A204.1 (cell line): ENCODE results near the gene USP24.

Experiments used
- FAIRE-seq: peaks from 2 replicates; lab custom pipeline; 2012; peaks lifted over from hg19 to GRCh38; lab: Jason Lieb, UNC

USP24 gene, protein sequence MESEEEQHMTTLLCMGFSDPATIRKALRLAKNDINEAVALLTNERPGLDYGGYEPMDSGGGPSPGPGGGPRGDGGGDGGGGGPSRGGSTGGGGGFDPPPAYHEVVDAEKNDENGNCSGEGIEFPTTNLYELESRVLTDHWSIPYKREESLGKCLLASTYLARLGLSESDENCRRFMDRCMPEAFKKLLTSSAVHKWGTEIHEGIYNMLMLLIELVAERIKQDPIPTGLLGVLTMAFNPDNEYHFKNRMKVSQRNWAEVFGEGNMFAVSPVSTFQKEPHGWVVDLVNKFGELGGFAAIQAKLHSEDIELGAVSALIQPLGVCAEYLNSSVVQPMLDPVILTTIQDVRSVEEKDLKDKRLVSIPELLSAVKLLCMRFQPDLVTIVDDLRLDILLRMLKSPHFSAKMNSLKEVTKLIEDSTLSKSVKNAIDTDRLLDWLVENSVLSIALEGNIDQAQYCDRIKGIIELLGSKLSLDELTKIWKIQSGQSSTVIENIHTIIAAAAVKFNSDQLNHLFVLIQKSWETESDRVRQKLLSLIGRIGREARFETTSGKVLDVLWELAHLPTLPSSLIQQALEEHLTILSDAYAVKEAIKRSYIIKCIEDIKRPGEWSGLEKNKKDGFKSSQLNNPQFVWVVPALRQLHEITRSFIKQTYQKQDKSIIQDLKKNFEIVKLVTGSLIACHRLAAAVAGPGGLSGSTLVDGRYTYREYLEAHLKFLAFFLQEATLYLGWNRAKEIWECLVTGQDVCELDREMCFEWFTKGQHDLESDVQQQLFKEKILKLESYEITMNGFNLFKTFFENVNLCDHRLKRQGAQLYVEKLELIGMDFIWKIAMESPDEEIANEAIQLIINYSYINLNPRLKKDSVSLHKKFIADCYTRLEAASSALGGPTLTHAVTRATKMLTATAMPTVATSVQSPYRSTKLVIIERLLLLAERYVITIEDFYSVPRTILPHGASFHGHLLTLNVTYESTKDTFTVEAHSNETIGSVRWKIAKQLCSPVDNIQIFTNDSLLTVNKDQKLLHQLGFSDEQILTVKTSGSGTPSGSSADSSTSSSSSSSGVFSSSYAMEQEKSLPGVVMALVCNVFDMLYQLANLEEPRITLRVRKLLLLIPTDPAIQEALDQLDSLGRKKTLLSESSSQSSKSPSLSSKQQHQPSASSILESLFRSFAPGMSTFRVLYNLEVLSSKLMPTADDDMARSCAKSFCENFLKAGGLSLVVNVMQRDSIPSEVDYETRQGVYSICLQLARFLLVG (N-terminal part only)

DNA sequence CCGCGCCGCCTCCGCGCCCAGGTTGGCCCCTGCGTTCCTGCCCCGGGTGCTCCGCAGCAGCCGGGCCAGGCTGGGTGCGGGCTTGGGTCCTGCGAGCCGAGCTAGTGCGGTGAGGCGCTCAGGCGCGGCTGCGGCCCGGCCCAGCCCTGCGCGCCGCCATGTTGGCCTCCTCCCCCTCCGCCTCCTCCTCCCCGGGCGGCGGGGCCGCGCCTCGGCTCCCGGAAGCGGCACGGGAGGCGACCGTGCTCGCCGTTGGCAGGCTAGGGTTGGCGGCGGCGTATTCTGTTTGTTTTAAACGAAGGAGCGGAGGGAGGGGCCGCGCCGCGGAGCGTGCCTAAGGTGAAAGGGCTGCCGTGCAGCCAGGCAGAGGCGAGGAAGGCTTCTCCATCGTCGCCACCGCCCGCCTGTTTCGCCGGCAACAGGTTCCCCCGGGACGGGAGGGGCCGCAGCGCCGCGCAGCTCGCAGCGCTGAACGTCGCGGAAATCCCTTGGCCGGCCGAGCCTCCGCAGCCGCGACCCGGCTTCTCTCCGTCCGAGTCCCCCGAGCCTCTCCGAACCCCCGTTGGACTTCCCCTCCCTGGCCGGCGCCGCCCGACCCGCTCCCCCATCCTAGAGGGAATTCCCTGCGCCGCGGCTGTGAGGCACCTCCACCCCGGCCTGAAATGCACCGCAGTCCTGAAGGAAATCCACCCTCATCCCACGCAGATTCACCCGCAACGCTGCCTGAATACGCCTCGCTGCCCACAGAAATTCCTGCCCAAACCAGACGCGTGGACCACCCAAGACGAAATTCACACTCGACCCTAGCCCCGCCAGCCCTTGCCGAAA is at the start of gene USP24:
TSS of gene USP24 (minus strand) at position 171 of the 828 bp plus-strand sequence. CDS start 251 bp downstream, outside the sequence.
- FAIRE-seq, result no peak

DNA sequence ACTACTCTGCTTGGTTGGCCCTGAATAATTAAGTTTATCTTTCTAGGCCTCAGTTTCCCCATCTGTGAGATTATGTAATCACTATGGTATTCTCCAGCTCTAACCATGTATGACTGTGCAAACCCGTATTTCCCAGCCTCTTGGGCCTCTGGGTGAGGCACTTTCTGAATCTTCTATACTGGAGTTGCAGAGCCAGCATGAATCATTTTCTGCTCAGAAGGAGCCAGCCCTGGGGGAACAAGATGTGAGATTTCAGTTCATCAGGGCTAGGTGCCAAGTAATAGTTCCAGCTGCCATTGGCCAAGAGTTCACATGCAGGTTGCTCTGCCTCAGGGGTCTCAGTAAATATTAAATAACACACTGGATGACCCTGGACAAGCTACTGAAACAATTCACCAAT is 47.7 kb upstream of the USP24 start:
- FAIRE-seq, result no peak

DNA sequence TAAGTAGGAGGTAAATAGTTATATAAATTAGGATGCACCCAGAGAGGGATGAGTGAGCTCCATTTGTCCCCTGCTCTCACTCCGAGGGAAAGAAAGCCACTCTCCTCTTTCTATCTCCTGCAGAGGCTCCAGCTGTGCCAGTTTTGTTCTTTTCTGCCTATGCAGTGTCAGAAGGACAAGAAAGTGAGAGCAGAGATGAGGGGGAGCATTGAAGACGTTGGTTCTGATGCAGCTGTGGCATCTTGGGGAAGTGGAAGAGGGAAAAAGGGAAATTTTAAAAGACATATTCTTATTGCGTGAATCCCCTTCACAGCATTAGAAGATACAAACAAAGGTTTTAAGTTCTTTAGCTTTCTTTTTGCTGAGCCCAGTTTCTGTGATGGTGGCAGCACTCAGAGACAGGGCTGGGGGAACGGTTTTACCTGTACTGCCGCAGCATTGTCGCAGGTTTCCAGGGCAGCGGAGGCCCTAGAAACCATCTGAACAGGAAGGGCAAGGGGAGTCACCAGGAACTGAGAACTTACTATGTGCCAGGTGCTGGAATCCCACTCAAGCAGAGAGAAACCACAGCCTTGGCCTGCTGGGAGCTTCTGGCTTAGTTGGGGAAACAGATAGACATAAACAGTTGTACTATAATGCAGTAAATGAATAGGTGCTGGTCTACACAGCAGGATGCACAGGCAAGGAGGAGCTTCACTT is 44.9 kb upstream of the USP24 start:
- FAIRE-seq, result no peak

DNA sequence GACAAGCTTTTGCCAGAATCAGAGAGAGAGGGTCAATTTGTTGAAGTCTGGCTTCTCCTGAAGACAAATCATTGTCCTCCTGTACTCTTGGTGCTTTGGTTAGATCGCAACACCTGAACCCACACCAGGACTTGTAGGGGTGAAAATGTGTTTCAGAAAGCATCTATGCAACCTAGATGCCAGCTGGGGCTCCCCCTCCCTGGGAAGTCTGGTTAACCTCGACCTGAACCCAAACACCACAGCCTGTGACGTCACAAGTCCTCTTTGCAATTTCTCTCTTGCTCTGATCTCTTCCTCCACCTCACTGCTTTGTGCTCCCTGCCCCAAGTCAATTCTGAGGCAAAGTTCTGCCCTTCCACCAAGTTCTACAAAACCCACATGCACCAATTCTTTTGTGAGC is 42.8 kb upstream of the USP24 start:
- FAIRE-seq, result no peak

DNA sequence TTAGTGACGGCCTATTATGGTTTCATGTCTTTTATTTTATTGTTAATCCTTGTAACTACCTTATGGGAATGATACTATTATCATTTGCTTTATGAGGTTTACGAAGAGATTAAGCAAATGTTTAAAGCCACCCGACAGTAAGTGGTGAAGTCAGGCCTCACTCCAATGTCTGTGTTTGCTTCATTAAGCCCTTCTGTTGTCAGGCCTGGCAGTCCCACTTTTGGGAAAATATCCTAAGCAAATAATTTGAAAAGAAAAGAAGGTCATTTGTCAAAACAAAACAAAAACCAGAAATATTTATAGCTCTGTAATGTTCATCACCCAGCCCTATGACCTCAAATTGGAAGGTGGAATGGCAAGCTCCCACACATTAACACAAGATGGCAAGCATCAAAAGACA is 40.7 kb upstream of the USP24 start:
- FAIRE-seq, result no peak

DNA sequence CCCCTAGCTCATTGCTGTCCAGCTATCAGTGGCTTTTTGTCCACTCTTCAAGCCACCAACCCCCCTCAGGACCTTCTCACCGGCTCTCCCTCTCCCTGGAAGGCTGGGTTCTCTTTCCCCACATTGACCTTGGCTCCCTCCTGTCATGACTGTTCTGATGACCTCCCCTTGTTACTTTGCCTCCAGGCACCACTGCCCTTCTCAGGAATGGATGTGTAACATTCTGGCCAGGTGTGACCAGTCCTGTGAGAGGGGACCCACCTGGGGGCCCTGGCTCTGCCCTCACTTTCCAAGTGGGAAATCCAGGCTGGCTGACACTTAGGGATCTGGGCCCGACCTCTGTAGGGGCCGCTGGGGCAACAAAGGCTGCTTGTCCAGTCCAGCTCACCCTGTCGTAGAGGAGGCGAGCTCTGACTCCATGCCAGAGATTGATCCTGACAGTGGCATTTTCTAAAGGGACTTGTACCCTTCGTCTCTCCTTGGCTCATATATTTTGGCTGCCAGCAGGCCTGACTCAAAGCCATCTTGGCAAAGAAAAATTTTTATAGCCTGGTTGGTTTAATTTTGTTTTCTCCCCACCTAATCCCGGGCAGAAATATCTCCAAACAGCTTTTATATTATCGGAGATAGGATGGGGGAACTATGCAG is 37.9 kb upstream of the USP24 start:
- FAIRE-seq, result no peak

DNA sequence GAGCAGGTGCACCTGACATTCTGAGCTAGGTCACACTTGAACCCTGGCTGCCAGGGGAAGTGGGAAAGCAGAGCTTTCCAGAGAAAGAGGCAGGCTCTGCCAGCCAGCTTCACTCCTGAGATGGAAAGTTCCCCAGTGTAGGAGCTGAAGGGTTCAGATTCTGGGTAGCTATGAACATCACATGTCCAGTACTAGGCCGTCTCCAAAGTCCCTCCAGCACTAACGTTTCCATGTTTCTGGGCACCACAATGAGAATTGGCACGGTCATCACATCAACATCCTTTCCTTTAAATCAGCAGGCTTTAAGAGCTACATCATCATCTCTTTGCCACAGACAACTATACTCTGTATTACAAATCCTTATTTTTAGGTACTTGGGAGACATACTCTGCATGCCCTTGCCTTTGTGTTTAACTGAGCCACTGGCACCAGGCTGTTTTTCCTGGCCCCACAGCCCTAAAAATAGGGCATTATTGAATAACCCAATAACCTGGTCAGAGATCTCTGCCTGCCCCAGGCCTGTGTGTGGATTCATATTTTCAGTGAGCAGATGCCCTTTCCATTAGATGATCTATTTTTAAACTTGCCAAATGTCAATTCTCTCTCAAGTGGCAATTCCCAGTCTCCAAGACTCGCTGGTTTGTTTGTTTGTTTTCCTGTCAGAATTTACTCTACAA is 35.4 kb upstream of the USP24 start:
- FAIRE-seq, result no peak

DNA sequence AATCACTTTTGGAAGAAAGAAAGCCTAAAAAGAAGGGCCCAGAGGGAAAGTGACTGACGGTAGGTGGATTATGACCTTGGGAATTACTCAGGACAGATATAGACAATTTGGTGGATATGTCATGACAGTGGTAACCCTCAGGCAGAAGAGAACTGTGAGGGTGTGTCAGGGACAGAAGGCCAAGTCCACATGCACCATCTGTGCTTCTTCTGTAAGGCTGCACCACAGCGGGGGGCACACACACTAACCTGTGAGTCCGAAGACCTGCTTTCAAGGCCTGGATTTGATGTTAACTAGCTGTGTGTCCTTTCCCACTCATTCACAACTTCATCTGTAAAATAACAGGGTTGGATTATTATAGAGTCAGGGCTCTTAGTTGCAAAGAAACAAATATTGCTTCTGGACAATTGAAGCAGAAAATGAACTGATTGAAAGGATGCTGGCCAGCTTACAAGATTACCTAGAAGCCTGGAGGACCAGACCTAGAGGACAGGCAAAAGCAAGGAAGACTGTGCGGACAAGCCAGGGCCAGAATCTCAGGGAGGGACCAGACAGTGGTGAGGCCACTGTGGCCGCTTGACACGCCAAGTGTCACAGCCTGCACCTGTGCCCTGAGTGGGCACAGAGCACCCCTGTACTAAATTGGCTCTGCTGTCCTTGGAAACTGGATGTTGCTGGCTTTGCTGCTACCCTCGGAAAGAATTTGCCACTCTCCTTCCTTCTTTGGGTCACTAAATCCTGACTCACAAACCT is 34.7 kb upstream of the USP24 start:
- no peak for FAIRE-seq

DNA sequence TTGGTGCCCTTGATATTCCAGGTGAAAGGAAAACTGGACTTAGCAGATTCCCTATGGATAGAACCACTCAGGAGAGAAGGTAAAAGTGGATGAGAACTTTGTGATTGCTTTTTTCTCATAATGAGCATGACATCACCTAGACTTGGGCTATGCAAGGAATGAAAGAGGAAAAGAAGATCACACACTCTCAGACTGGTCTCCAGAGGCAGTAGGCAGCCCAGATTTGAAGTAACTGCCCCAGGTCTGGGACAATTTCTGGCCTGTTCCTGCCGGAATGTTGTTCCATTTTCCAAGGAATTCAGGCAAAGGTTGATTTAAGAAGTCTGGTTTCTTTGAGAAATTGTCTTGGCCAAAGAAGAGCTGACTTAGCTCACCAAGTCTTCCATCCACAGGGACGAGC is 31.7 kb upstream of the USP24 start:
- FAIRE-seq, result no peak

DNA sequence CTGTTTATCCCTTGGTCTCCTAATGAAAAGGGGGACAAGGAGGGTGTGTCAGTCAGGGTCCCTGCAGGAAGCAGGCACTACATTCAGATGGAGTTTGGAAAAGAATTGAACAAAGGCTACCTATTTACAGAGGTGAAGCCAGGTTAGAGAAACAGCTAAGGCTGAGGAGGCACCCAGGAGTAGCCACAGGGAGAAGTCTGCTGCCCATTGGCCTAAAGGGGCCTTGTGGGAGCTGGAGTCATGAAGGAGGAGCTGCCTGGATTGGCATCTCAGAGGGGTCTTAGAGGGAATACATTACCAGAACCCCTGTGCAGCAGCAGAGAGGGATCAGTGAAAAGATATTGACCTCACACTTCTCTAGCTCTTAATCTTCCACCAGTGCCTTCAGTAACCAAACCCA is 31.2 kb upstream of the USP24 start:
- FAIRE-seq, result no peak

DNA sequence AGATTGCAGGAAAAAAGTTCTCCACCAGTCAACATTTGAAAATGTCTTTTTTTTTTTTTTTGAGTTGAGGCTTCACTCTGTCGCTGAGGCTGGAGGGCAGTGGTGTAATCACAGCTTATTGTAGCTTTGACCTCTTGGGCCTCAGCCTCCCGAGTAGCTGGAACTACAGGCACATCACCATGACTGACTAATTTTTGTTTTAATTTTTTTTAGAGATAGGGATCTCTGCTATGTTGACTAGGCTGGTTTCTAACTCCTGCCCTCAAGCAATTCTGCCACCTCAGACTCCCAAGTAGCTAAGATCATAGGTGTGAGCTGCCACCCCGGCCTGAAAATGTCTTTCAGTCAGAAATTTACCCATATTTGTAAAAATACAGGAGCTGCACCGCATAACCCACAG is 30.6 kb upstream of the USP24 start:
- FAIRE-seq, result no peak

DNA sequence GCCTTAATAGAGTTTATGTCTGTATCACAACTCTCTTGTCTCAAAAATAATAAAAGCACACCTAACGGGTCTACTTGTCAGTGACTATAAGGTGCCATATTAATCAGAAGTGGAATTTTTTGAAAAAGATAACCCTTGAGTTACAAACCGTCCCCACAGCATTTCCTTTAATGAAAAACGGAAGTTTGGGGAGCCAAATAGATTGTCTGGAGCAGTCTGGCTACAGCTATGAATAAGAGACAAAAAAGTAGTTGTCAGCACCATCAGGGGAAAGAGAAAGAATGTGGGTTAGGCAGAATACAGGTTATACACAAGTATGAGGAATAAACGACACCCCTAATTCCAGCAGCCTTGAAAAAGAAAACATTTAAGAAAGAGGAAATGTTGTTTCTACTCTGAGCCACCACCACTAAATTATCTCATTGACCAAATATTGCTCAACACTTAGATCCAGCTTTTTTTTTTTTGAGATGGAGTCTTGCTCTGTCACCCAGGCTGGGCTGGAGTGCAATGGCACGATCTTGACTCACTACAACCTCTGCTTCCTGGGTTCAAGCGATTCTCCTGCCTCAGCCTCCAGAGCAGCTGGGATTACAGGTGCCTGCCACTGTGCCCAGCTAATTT is 29.4 kb upstream of the USP24 start:
- FAIRE-seq, result no peak

DNA sequence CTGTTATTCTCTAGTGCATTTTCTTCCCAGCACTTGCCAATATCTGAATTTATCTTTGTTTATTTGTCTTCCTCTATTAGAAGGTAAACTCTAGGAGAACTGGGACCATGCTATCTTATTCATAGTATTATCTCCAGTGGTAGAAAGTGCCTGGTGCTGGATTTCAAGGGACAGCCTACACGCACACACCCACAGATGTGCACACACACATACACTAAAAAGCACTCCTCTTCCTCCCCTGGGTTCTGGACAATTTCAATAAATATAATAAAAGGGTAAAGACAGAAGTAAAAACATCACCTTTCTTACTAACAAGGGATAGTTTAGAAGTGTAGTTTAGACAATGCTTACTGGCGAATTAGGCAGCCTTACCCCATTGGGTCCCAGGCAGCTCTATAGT is 28.5 kb upstream of the USP24 start:
- no peak for FAIRE-seq

DNA sequence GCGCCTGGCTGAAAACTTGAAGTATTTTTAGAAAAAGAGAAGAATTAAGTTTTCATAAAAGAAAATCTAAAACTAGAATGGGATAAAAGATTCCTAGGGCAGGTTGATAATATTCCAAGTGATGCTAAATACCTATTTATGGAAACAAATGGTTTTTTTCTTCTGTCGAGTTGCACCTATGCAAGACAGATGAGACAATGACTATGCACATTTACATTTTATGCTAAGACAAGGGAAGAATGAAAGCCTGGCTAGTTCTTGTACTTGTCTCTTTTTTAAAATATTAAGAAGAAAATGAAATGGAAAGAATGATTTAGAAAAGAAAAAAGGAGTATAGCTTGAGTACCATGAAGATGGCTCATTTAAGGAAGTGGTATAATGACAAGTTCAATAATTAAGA is 24.4 kb upstream of the USP24 start:
- no peak for FAIRE-seq

DNA sequence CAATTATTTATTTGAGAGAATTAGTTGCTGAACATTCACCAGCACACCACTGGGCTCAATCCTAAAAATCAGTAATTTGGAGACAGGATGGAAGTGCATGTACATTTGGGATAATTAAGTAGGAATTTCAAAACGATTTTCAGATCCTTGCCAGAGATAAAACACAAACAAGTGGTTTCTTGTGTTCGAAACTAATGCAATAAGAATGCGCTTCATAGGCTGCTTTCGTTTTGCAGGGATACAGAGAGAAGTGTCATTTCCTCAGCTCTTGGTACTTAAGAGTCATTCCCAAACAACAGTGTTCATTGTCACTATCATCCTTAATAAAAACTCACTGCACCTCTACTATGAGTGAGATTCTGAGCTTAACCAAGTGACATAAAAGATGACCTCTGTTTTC is 20.6 kb upstream of the USP24 start:
- no peak for FAIRE-seq

DNA sequence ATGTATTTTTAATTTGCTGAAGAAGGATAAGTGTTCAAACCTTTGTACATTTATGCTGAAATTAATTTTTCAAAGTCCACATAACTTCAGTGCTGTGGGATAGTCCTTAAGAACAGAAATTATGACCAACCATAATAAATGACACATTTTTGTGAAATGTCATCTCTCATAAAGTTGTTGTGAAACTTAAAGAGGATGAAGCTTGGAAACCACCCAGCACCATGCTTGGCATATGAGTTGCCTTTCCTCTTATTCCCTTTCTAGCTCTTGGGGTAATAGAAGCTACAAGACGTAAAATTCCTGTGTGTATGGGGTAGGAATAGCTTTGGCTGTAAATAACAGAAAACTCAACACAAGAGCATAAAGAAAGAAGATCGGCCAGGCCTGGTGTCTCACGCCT is 18.9 kb upstream of the USP24 start:
- no peak for FAIRE-seq

DNA sequence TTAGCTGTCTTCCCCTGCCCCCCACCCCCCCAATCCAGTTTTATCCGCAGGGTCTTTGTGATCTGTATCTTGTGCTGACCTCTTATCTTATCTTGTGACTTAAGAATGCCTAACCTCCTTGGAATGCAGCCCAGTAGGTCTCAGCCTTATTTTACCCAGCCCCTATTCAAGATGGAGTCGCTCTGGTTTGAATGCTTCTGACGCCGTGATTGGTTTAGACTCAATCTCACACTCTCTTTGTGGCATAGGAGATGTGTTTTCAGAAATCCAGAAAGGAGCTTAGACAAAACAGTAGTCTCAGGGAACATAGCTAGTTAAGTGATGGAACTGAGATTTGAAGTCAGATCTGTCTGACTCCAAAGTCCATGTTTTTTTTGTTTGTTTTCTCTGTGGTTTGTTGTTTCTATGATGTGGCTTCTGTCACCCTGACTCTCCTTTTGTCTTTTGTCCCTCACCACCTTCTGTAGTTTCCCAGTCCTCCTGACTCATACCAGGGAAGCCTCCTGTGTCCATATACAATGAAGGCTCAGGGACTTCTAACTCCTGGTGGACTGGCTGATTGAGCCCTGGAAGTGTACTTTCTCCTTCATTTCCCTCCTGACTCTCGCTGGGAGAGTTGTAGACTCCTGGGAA is 18.1 kb upstream of the USP24 start:
- FAIRE-seq, result no peak

DNA sequence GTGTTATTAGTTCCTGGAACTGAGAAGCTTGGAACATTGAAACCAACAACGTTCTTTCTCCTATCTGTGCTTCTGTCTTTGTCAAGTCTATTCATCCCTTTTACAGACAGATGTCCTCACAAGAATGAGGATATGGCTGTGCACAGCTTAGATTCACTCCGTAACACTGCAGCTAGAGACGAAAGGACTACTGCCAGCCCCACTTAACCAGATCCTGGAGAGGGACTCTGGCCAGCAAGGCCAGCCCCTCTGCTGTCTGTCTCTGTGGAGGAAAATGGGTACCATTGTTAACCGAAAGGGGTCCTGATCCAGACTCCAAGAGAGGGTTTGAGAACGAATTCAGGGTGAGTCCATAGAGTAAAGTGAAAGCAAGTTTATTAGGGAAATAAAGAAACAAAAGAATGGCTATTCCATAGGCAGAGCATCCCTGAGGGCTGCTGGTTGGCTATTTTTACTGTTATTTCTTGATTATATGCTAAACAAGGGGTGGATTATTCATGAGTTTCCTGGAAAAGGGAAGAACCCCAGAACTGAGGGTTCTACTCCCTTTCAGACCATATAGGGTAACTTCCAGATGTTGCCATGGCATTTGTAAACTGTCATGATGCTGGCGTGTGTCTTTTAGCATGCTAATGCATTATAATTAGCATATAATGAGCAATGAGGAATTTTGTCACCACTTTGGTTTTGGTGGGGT is 17.4 kb upstream of the USP24 start:
- FAIRE-seq, result no peak
